Subcutaneous abdominal adipose tissue (tissue), 5 donors: ENCODE data around the gene MICALL1.

Source experiments
- H3K27ac ChIP-seq: one replicate; pipeline ENCODE4 v1.7.0; 2013; ENCODE audit warnings: low read depth, mild to moderate bottlenecking, inconsistent platforms, low read length, moderate library complexity
- H3K27me3 ChIP-seq, 5 donors: one replicate each; pipeline ENCODE4 v1.7.0; 2013; ENCODE audit warnings: low read length in 5 of 5, inconsistent platforms in 1 of 5; ENCODE audit not compliant: control insufficient read depth in 5 of 5, insufficient read depth in 4 of 5
- H3K36me3 ChIP-seq, 5 donors: one replicate each; pipeline ENCODE4 v1.7.0; 2013; ENCODE audit warnings: low read length in 5 of 5; ENCODE audit not compliant: control insufficient read depth in 5 of 5, insufficient read depth in 5 of 5
- H3K4me1 ChIP-seq, 5 donors: one replicate each; pipeline ENCODE4 v1.7.0; 2013; ENCODE audit warnings: low read length in 5 of 5, mild to moderate bottlenecking in 3 of 5, moderate library complexity in 1 of 5; ENCODE audit not compliant: control insufficient read depth in 5 of 5, insufficient read depth in 5 of 5
- H3K4me3 ChIP-seq, 5 donors: one replicate each; pipeline ENCODE4 v1.7.0; 2013; ENCODE audit warnings: low read length in 5 of 5, low read depth in 1 of 5
- H3K9ac ChIP-seq, 5 donors: one replicate each; pipeline ENCODE4 v1.7.0; 2013; ENCODE audit warnings: low read length in 5 of 5, mild to moderate bottlenecking in 4 of 5, moderate library complexity in 3 of 5
- H3K9me3 ChIP-seq, 5 donors: one replicate each; pipeline ENCODE4 v1.7.0; 2013; ENCODE audit warnings: low read length in 5 of 5; ENCODE audit not compliant: control insufficient read depth in 5 of 5
- donor health status: healthy.
- donor health status: healthy.
- donor health status: healthy.
- donor health status: healthy.
- donor health status: healthy.

The MICALL1 gene

GRCh38 chr22:37906364-37907008 is 389 bp downstream of the MICALL1 start:
- H3K27ac ChIP-seq = peak overlapping the region; percentile 81
- no peaks in the 10 kb centered on the region for H3K36me3 ChIP-seq

GRCh38 chr22:37907036-37907954 is 1.2 kb downstream of the MICALL1 start:
- H3K4me1 ChIP-seq = peaks cover 11 to 52% (median 37%) of the 10 kb centered on the region in 5 donors
- peak overlapping the region; percentile 60 to 74 (median 67) for H3K4me3 ChIP-seq
- peak overlapping the region; percentile 81 for H3K27ac ChIP-seq
- peak overlapping the region in 4 of 5 donors; percentile 63 to 81 (median 80) for H3K9ac ChIP-seq
- H3K9me3 ChIP-seq = no peaks in the 10 kb centered on the region
- H3K36me3 ChIP-seq = peaks cover 0 to 5% (median 3%) of the 10 kb centered on the region in 5 donors
- H3K27me3 ChIP-seq = no peaks in the 10 kb centered on the region

More at GRCh38 chr22:37906364-37907008, 389 bp downstream of the MICALL1 start:
- H3K4me3 ChIP-seq = peak overlapping the region; percentile 60 to 74 (median 67)
- no peaks in the 10 kb centered on the region for H3K27me3 ChIP-seq
- H3K9ac ChIP-seq = peak overlapping the region in 4 of 5 donors; percentile 63 to 81 (median 80)
- peaks cover 11 to 46% (median 36%) of the 10 kb centered on the region in 5 donors for H3K4me1 ChIP-seq
- H3K9me3 ChIP-seq = no peaks in the 10 kb centered on the region

GRCh38 chr22:37909766-37910165 is 3.7 kb downstream of the MICALL1 start:
- H3K27ac ChIP-seq = no peak overlapping the region
- peaks cover 0 to 15% (median 12%) of the 10 kb centered on the region in 5 donors for H3K36me3 ChIP-seq
- H3K4me3 ChIP-seq = no peak overlapping the region
- H3K4me1 ChIP-seq = peaks cover 7 to 60% (median 36%) of the 10 kb centered on the region in 5 donors
- H3K9me3 ChIP-seq = no peaks in the 10 kb centered on the region
- no peak overlapping the region for H3K9ac ChIP-seq
- H3K27me3 ChIP-seq = no peaks in the 10 kb centered on the region

- H3K4me1 ChIP-seq = peaks cover 3 to 50% (median 26%) of the 10 kb centered on the region in 5 donors
- H3K9ac ChIP-seq = no peak overlapping the region
- no peaks in the 10 kb centered on the region for H3K9me3 ChIP-seq
- H3K27me3 ChIP-seq = no peaks in the 10 kb centered on the region
- peaks cover 0 to 20% (median 16%) of the 10 kb centered on the region in 5 donors for H3K36me3 ChIP-seq
- H3K4me3 ChIP-seq = no peak overlapping the region
- H3K27ac ChIP-seq = peak overlapping the region; percentile 23
These were observed 5.0 kb downstream of the MICALL1 start for GRCh38 chr22:37910890-37911672.

GRCh38 chr22:37911697-37912096 is 5.6 kb downstream of the MICALL1 start:
- no peaks in the 10 kb centered on the region for H3K9me3 ChIP-seq
- H3K9ac ChIP-seq = no peak overlapping the region
- peak overlapping the region; percentile 23 for H3K27ac ChIP-seq
- H3K36me3 ChIP-seq = peaks cover 0 to 26% (median 21%) of the 10 kb centered on the region in 5 donors
- H3K27me3 ChIP-seq = no peaks in the 10 kb centered on the region
- H3K4me1 ChIP-seq = peaks cover 3 to 49% (median 25%) of the 10 kb centered on the region in 5 donors
- no peak overlapping the region for H3K4me3 ChIP-seq

- no peak overlapping the region for H3K9ac ChIP-seq
- H3K36me3 ChIP-seq = peaks cover 0 to 29% (median 22%) of the 10 kb centered on the region in 5 donors
- H3K9me3 ChIP-seq = no peaks in the 10 kb centered on the region
- H3K27ac ChIP-seq = peak overlapping the region; percentile 23
- peaks cover 2 to 45% (median 20%) of the 10 kb centered on the region in 5 donors for H3K4me1 ChIP-seq
- no peaks in the 10 kb centered on the region for H3K27me3 ChIP-seq
- no peak overlapping the region for H3K4me3 ChIP-seq
These were observed 6.1 kb downstream of the MICALL1 start for GRCh38 chr22:37912171-37912570.

GRCh38 chr22:37913233-37913721 is 7.2 kb downstream of the MICALL1 start:
- Histone ChIP-seq H3K4me1 (peaks cover 0 to 46% (median 11%) of the 10 kb centered on the region in 5 donors), H3K36me3 (peaks cover 0 to 40% (median 33%) of the 10 kb centered on the region in 5 donors), H3K4me3 (no peak overlapping the region), H3K27me3 (no peaks in the 10 kb centered on the region), H3K9ac (no peak overlapping the region), H3K9me3 (no peaks in the 10 kb centered on the region), H3K27ac (no peak overlapping the region)

GRCh38 chr22:37916311-37916710 is 10.2 kb downstream of the MICALL1 start:
- H3K27me3 ChIP-seq = no peaks in the 10 kb centered on the region
- peaks cover 0 to 60% (median 42%) of the 10 kb centered on the region in 5 donors for H3K36me3 ChIP-seq
- H3K9me3 ChIP-seq = no peaks in the 10 kb centered on the region
- H3K27ac ChIP-seq = no peak overlapping the region
- H3K9ac ChIP-seq = peak overlapping the region in 1 of 5 donors; percentile 6
- H3K4me3 ChIP-seq = no peak overlapping the region
- H3K4me1 ChIP-seq = peaks cover under 1 to 42% (median 9%) of the 10 kb centered on the region in 5 donors

- no peaks in the 10 kb centered on the region for H3K27me3 ChIP-seq
- H3K9me3 ChIP-seq = no peaks in the 10 kb centered on the region
- H3K4me3 ChIP-seq = no peak overlapping the region
- peaks cover 0 to 59% (median 42%) of the 10 kb centered on the region in 5 donors for H3K36me3 ChIP-seq
- no peak overlapping the region for H3K9ac ChIP-seq
- no peak overlapping the region for H3K27ac ChIP-seq
- H3K4me1 ChIP-seq = peaks cover 0 to 29% (median 5%) of the 10 kb centered on the region in 5 donors
These were observed 11.9 kb downstream of the MICALL1 start for GRCh38 chr22:37917874-37918548.
